Prostate gland (tissue), 2 donors: ENCODE results near the gene POU3F3. TPM values are rescaled to one million over a fixed set of nuclear protein-coding genes. Genes with fewer than 3 reads are reported as not detected.

Experiments
- DNase-seq: peaks from one replicate; pipeline ENCODE4 v3.0.0-alpha.2; 2019; ENCODE audit warnings: low spot score
- H3K27ac ChIP-seq, 2 donors: fragments of 200-600 bp; sonication (generic); 2 replicates each; pipeline ENCODE4 v1.5.1; 2017 to 2019
- H3K27me3 ChIP-seq: fragments of 200-600 bp; sonication (generic); replicated peaks from 2 replicates; pipeline ENCODE4 v1.5.1; 2019; ENCODE audit not compliant: insufficient read depth
- H3K36me3 ChIP-seq, 2 donors: fragments of 200-600 bp; sonication (generic); 1 replicate in 1 of 2; 2 replicates in 1 of 2; pipeline versions ENCODE4 v1.5.1 to v1.8.1; 2017 to 2019
- H3K4me1 ChIP-seq: fragments of 200-600 bp; sonication (generic); replicated peaks from 2 replicates; pipeline ENCODE4 v1.5.1; 2019
- H3K4me3 ChIP-seq, 2 donors: fragments of 200-600 bp; sonication (generic); 2 replicates each; pipeline ENCODE4 v1.5.1; 2017 to 2019
- H3K9me3 ChIP-seq: fragments of 200-600 bp; sonication (generic); 2 replicates; pipeline ENCODE4 v1.5.1; 2017
- POLR2A ChIP-seq: fragments of 450-650 bp; IDR thresholded peaks from one replicate; pipeline ENCODE4 v1.6.1; 2016; ENCODE audit warnings: antibody characterized with exemption, mild to moderate bottlenecking
- POLR2AphosphoS5 ChIP-seq: sonication (generic); formaldehyde crosslinking; IDR thresholded peaks from one replicate; pipeline ENCODE4 v1.6.1; 2017; ENCODE audit warnings: antibody characterized with exemption
- WGBS: methylation state at CpG from one replicate; pipeline ENCODE4 v1.1.5; 2018; 5-methylcytosine and 5-hydroxymethylcytosine counted together
- intact Hi-C: fragments of 100-400 bp; cut with DNase I; formaldehyde crosslinking; loops from one replicate; pipeline ENCODE4 v1.14.2; 2022
- total RNA-seq, 2 donors: library from RNA; depleted of rRNA; stranded (reverse); fragments of >200 nt; gene quantifications; one replicate each; pipeline ENCODE4 v1.1.0, GENCODE V29; 2016
- TF ChIP-seq, protein P1 (sequence below), 4 experiments: fragments of 200-600 bp in 2 of 4; fragments of 450-650 bp in 2 of 4; sonication (generic) in 2 of 4; IDR thresholded peaks; 1 replicate in 3 of 4; 2 replicates in 1 of 4; pipeline ENCODE4 v1.5.1; 2016 to 2019; ENCODE audit warnings: antibody characterized with exemption in 4 of 4, mild to moderate bottlenecking in 2 of 4, moderate library complexity in 2 of 4

POU3F3 gene
- total RNA-seq, 2 donors from 2014 or later, result 2.2 TPM; not detected in 1

DNA sequence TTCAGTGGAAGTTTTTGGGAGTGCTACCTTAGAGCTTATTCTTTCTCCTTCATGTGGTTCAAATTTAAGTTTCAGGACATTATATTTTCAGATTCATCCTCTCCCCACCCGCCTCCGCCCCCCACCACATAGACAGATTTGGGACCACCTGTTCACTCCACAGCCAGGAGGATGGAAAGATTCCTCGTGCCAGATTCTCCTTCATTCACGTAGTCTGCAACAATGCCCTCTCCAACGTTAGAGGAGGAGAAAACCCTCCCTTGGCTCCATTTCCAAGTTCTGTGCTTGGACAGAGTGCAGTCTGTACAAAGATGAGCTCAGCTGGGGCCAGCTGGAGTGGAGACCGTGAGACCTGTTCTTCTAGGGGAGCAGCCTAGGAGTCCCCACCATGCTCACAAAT is 26.2 kb downstream of the POU3F3 start:
- TF ChIP-seq POLR2A (no peak), POLR2AphosphoS5 (no peak)
- TF ChIP-seq, protein P1, sequence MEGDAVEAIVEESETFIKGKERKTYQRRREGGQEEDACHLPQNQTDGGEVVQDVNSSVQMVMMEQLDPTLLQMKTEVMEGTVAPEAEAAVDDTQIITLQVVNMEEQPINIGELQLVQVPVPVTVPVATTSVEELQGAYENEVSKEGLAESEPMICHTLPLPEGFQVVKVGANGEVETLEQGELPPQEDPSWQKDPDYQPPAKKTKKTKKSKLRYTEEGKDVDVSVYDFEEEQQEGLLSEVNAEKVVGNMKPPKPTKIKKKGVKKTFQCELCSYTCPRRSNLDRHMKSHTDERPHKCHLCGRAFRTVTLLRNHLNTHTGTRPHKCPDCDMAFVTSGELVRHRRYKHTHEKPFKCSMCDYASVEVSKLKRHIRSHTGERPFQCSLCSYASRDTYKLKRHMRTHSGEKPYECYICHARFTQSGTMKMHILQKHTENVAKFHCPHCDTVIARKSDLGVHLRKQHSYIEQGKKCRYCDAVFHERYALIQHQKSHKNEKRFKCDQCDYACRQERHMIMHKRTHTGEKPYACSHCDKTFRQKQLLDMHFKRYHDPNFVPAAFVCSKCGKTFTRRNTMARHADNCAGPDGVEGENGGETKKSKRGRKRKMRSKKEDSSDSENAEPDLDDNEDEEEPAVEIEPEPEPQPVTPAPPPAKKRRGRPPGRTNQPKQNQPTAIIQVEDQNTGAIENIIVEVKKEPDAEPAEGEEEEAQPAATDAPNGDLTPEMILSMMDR (IDR thresholded peaks at IDR 0.05), result no peak
- no peak for DNase-seq
- WGBS, result 54% methylated on average over 6 of the region's 6 CpGs
- Histone ChIP-seq H3K4me1 (no peaks in the 10 kb centered on the region), H3K27me3 (peaks cover 10% of the 10 kb centered on the region), H3K36me3 (no peaks in the 10 kb centered on the region), H3K9me3 (no peaks in the 10 kb centered on the region), H3K27ac (no peak overlapping the region), H3K4me3 (no peak overlapping the region)
- intact Hi-C loops, result no loop called here

DNA sequence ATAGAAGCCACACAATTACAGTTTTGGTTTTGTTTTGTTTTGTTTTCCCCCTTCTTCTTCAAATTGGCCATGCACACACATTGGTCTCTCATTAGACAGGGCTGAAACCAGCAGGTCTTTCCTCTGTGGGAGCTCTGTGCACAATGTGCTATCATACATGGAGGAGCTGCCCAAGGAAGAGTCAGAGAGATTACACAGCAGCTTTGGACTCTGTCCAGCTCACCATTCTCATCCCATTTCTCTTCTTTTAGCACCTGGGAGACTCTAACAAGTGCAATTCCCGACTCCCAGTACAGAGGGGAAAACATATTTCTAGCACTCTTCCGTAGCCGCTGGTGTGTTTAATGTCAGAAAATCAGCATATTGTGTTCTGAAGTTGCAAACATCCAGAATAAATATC is 29.4 kb downstream of the POU3F3 start:
- no peak for DNase-seq
- Histone ChIP-seq H3K4me1 (no peaks in the 10 kb centered on the region), H3K36me3 (no peaks in the 10 kb centered on the region), H3K4me3 (no peak overlapping the region), H3K9me3 (no peaks in the 10 kb centered on the region), H3K27me3 (peaks cover 10% of the 10 kb centered on the region), H3K27ac (no peak overlapping the region)
- intact Hi-C loops, result no loop called here
- no peak for TF ChIP-seq POLR2AphosphoS5
- TF ChIP-seq, protein P1 (IDR thresholded peaks at IDR 0.05), result no peak
- no peak for TF ChIP-seq POLR2A
- WGBS, result 70% methylated on average over 3 of the region's 3 CpGs

DNA sequence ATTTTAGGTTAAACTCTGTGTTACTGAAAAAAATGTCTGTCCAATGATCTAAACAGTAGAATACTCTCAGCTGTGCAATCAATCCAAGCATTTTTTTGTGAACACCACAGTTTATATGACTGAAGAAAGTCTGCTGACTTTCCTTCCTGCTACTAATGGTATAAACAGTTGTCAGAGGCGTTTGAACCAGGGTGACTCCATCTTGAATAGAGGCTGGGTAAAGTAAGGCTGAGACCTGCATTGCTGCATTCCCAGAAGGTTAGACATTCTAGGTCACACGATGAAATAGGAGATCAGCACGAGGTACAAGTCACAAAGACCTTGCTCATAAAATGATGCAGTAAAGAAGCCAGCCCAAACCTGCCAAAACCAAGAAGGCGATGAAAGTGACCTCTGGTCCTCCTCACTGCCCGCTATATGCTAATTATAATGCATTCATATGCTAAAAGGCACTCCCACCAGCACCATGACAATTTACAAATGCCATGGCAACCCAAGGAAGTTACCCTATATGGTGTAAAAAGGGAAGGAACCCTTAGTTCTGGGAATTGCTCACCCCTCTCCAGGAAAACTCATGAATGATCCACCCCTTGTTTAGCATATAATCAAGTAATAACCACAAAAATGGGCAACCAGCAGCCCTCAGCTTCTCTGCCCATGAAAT is 31.3 kb downstream of the POU3F3 start:
- peaks cover 6% of the 10 kb centered on the region for H3K27me3 ChIP-seq
- DNase-seq, result no peak
- no peaks in the 10 kb centered on the region for H3K36me3 ChIP-seq

DNA sequence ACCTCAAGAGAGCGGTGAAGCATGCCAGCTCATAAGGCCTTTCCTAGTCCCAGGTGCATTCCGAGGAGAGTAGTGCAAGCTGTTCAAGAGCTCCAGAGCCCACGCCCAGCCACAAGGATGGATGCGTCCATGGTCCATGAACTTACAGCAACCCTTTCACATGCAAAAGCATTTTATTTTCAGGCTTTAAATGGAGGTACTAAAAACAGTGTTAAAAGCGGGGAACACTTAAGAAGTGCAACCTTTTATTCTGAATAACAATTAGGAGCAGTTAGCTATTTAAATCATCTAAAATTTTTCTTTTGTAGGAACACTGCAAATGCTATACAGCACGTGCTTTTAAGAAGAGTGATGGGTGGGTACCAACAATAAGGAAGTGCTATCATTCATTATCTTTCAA is 33.8 kb downstream of the POU3F3 start:
- no peak overlapping the region for H3K27ac ChIP-seq
- WGBS, result 88% methylated on average over 6 of the region's 6 CpGs
- TF ChIP-seq POLR2A, result no peak
- TF ChIP-seq, protein P1 (IDR thresholded peaks at IDR 0.05), result no peak
- no peak for TF ChIP-seq POLR2AphosphoS5
- no peaks in the 10 kb centered on the region for H3K9me3 ChIP-seq
- H3K27me3 ChIP-seq, result peaks cover 6% of the 10 kb centered on the region
- no peak overlapping the region for H3K4me3 ChIP-seq
- H3K4me1 ChIP-seq, result no peaks in the 10 kb centered on the region
- intact Hi-C loops, result no loop called here
- no peak for DNase-seq
- no peaks in the 10 kb centered on the region for H3K36me3 ChIP-seq

More for the DNA sequence above, 31.3 kb downstream of the POU3F3 start:
- H3K4me3 ChIP-seq, result no peak overlapping the region
- TF ChIP-seq POLR2A, result no peak
- no peak for TF ChIP-seq POLR2AphosphoS5
- TF ChIP-seq, protein P1 (IDR thresholded peaks at IDR 0.05), result no peak
- 60% methylated on average over 5 of the region's 5 CpGs for WGBS
- no peak overlapping the region for H3K27ac ChIP-seq
- intact Hi-C loops, result no loop called here
- no peaks in the 10 kb centered on the region for H3K4me1 ChIP-seq
- H3K9me3 ChIP-seq, result no peaks in the 10 kb centered on the region
